GM12878 (cell line): ENCODE measurements around the gene OR1F1. TPM values are rescaled to one million over a fixed set of nuclear protein-coding genes. Genes with fewer than 3 reads are reported as not detected.
A peak's percentile ranks its signal among the peaks of the same experiment; 100 is the strongest.

Experiments
- ATAC-seq: fragments of 200-7000 bp; cut with Tn5 transposase; 3 replicates; pipeline ENCODE4 v1.9.1; 2020; ENCODE audit warnings: mild to moderate bottlenecking, moderate library complexity
- BruUV-seq: library from RNA; stranded (reverse); fragments of 400-500 nt; replicated peaks from 2 replicates; lab custom pipeline; 2021; lab: Mats Ljungman, UMichigan
- CTCF ChIA-PET: fragments of 300-600 bp; sonication (Branson Sonifier 250); formaldehyde crosslinking; extraction: SDS; loops from one replicate; lab custom pipeline; 2021; ENCODE audit warnings: inconsistent platforms; lab: Yijun Ruan, JAX
- POLR2A ChIA-PET: fragments of 350-600 bp; formaldehyde crosslinking; extraction: SDS; loops from one replicate; lab custom pipeline; 2021; ENCODE audit warnings: inconsistent platforms; lab: Charles Lee
- RAD21 ChIA-PET: fragments of 300-600 bp; sonication (Branson Sonifier 250); formaldehyde crosslinking; loops from one replicate; lab custom pipeline; 2023; ENCODE audit warnings: antibody characterized with exemption; ENCODE audit not compliant: unreplicated experiment; lab: Charles Lee
- SMC1A ChIA-PET: fragments of 300-600 bp; sonication (Branson Sonifier 250); formaldehyde crosslinking; loops from one replicate; lab custom pipeline; 2023; ENCODE audit not compliant: unreplicated experiment, uncharacterized antibody; lab: Charles Lee
- DNase-seq: peaks from one replicate; pipeline ENCODE4 v3.0.0-alpha.2; 2011; ENCODE audit warnings: low read depth, low spot score
- FAIRE-seq: peaks from 3 replicates; lab custom pipeline; 2011; peaks lifted over from hg19 to GRCh38; lab: Jason Lieb, UNC
- H2AFZ ChIP-seq: 2 replicates; pipeline ENCODE4 v1.6.0; 2011; ENCODE audit warnings: low read depth, low read length, control low read depth; ENCODE audit not compliant: control insufficient read depth
- H3K27ac ChIP-seq: 2 replicates; pipeline ENCODE4 v1.5.1; 2011; ENCODE audit warnings: control low read depth; ENCODE audit not compliant: control insufficient read depth, insufficient read depth
- H3K27me3 ChIP-seq, 2 experiments: replicated peaks in 1 of 2; 2 replicates each; pipeline versions ENCODE4 v1.6.0 to v1.6.1; 2011; ENCODE audit warnings: low read length in 1 of 2; ENCODE audit not compliant: control insufficient read depth in 2 of 2, insufficient read depth in 2 of 2
- H3K36me3 ChIP-seq, 2 experiments: 2 replicates each; pipeline ENCODE4 v1.5.1; 2011; ENCODE audit warnings: low read length in 1 of 2; ENCODE audit not compliant: control insufficient read depth in 2 of 2, insufficient read depth in 2 of 2
- H3K4me1 ChIP-seq: 2 replicates; pipeline ENCODE4 v1.6.1; 2011; ENCODE audit warnings: mild to moderate bottlenecking, low read length, moderate library complexity, mixed read lengths; ENCODE audit not compliant: control insufficient read depth, insufficient read depth
- H3K4me2 ChIP-seq: 2 replicates; pipeline ENCODE4 v1.6.0; 2011; ENCODE audit warnings: control low read depth; ENCODE audit not compliant: control insufficient read depth, insufficient read depth
- H3K4me3 ChIP-seq: fragments of 200-600 bp; sonication (generic); 2 replicates; pipeline ENCODE4 v1.5.1; 2016
- H3K79me2 ChIP-seq: 2 replicates; pipeline ENCODE4 v1.6.0; 2011; ENCODE audit warnings: low read length; ENCODE audit not compliant: control insufficient read depth, insufficient read depth
- H3K9ac ChIP-seq: 2 replicates; pipeline ENCODE4 v1.8.0; 2011; ENCODE audit warnings: low read length, control low read depth, mixed read lengths; ENCODE audit not compliant: control insufficient read depth, insufficient read depth
- H3K9me3 ChIP-seq: replicated peaks from 3 replicates; pipeline ENCODE4 v1.5.1; 2011; ENCODE audit warnings: mild to moderate bottlenecking, low read length; ENCODE audit not compliant: control insufficient read depth, insufficient read depth
- H4K20me1 ChIP-seq: 2 replicates; pipeline ENCODE4 v1.6.0; 2011; ENCODE audit not compliant: control insufficient read depth, insufficient read depth
- ESRRA ChIP-seq: IDR thresholded peaks from 2 replicates; pipeline ENCODE4 v1.6.1; 2012; ENCODE audit warnings: mild to moderate bottlenecking, low read length, improper control_type of control experiment
- IRF5 ChIP-seq: fragments of 450-650 bp; IDR thresholded peaks from 2 replicates; pipeline ENCODE4 v1.6.1; 2017; ENCODE audit warnings: borderline replicate concordance
- KLF5 ChIP-seq: fragments of 450-650 bp; IDR thresholded peaks from 2 replicates; pipeline ENCODE4 v1.6.1; 2014; ENCODE audit warnings: mild to moderate bottlenecking; ENCODE audit not compliant: partially characterized antibody
- RBBP5 ChIP-seq: fragments of 200-600 bp; sonication (generic); conservative IDR thresholded peaks from 2 replicates; pipeline ENCODE4 v1.6.1; 2016
- WGBS: methylation state at CpG from one replicate; pipeline ENCODE4 v1.1.6; 2016; ENCODE audit warnings: low lambda C conversion rate; ENCODE audit not compliant: insufficient replicate concordance, insufficient coverage; ENCODE audit errors: missing lambda C conversion rate; 5-methylcytosine and 5-hydroxymethylcytosine counted together
- in situ Hi-C: fragments of 300-500 bp; cut with MboI; formaldehyde crosslinking; loops from 9 replicates; pipeline ENCODE4 v1.14.3; 2018; ENCODE audit warnings: mixed read lengths
- intact Hi-C: fragments of 100-400 bp; cut with micrococcal nuclease; formaldehyde crosslinking; loops from one replicate; pipeline ENCODE4 v1.14.2; 2022; ENCODE audit not compliant: unreplicated experiment
- polyA plus RNA-seq, 11 experiments: library from polyadenylated mRNA; depleted of rRNA in 4 of 11; unstranded in 6 of 11; stranded (reverse) in 5 of 11; fragments of >200 nt; fragmentation: Nextera tagmentation in 4 of 11; fragmentation: Illumina TruSeq in 1 of 11; extraction: Ambion mirVana in 4 of 11; extraction: Trizol in 1 of 11; gene quantifications; 1 replicate in 1 of 11; 2 replicates in 10 of 11; pipeline versions ENCODE4 v1.2.1 to v1.2.3, GENCODE V29; 2011 to 2016; ENCODE audit warnings: inconsistent platforms in 2 of 11, missing spikeins in 2 of 11, low read depth in 1 of 11
- total RNA-seq, 4 experiments: library from RNA; depleted of rRNA in 3 of 4; stranded (reverse); fragments of >200 nt in 3 of 4; fragmentation: Illumina TruSeq in 1 of 4; extraction: Trizol in 1 of 4; gene quantifications; 2 replicates each; pipeline versions ENCODE4 v1.2.1 to v1.2.3, GENCODE V29; 2013 to 2021

OR1F1 gene
- total and polyA plus RNA-seq, 10 of the 15 experiments (the other 5 are each of a cell fraction or from before 2014, with no cell fraction given) = 0.10 to 0.14 (median 0.12) TPM; not detected in 7

GRCh38 chr16:3186946-3187690 is 886 bp upstream of the OR1F1 start:
- ATAC-seq (no peak), DNase-seq (no peak), FAIRE-seq (no peak)
- TF ChIP-seq ESRRA (no peak), KLF5 (no peak)
- Histone ChIP-seq H3K27me3 (no peaks in the 10 kb centered on the region; a peak in 1 of 4 replicates), H3K9me3 (no peaks in the 10 kb centered on the region; the same call in 2 of the 3 replicates), H3K36me3 (no peaks in the 10 kb centered on the region), H3K79me2 (no peaks in the 10 kb centered on the region), H2AFZ (no peak overlapping the region), H3K27ac (no peak overlapping the region), H3K4me3 (no peak overlapping the region), H3K4me1 (peaks cover 27% of the 10 kb centered on the region), H3K4me2 (no peak overlapping the region; the same call in 1 of the 2 replicates), H3K9ac (no peak overlapping the region), H4K20me1 (no peaks in the 10 kb centered on the region)
- ChIA-PET POLR2A (no interaction called here), RAD21 (no interaction called here), CTCF (interaction anchor here (1.1 kb wide), 1 partner anchor 15 kb away, joined by 4 read pairs; no protein-coding TSS in a partner anchor), SMC1A (no interaction called here)
- intact Hi-C loops (no loop called here), in situ Hi-C loops (no loop called here)
- 81% methylated on average over 23 of the region's 23 CpGs for WGBS
- no TSS peak for BruUV-seq

- RAD21 ChIA-PET = no interaction called here
- peaks cover 19% of the 10 kb centered on the region for H3K4me1 ChIP-seq
- no TSS peak for BruUV-seq
- POLR2A ChIA-PET = no interaction called here
- H3K9ac ChIP-seq = peak overlapping the region; percentile 63
- SMC1A ChIA-PET = interaction anchor here (1.0 to 1.5 kb wide), 3 partner anchors 14 to 269 kb away, joined by 3 to 4 read pairs (median 3); no protein-coding TSS in a partner anchor
- no peak for ATAC-seq
- no peak for DNase-seq
- no peaks in the 10 kb centered on the region for H3K36me3 ChIP-seq
- 5% methylated on average over 13 of the region's 13 CpGs for WGBS
- intact Hi-C loops (loop anchor here (2.0 kb wide), 1 partner anchor 270 kb away; no protein-coding TSS in a partner anchor), in situ Hi-C loops (no loop called here)
- no peaks in the 10 kb centered on the region; a peak in 1 of 4 replicates for H3K27me3 ChIP-seq
- no peak for FAIRE-seq
- H4K20me1 ChIP-seq = no peaks in the 10 kb centered on the region
- no peaks in the 10 kb centered on the region for H3K79me2 ChIP-seq
- TF ChIP-seq IRF5 (no peak), RBBP5 (no peak)
- peak overlapping the region; percentile 82 for H2AFZ ChIP-seq
- CTCF ChIA-PET = interaction anchor here (0.9 kb wide), 1 partner anchor 38 kb away, joined by 3 read pairs; no protein-coding TSS in a partner anchor
- no peaks in the 10 kb centered on the region; the same call in 2 of the 3 replicates for H3K9me3 ChIP-seq
- peak overlapping the region; percentile 98 for H3K4me2 ChIP-seq
- peak overlapping the region; percentile 54 for H3K4me3 ChIP-seq
- H3K27ac ChIP-seq = no peak overlapping the region
These were observed 596 bp downstream of the OR1F1 start for GRCh38 chr16:3188675-3188924.
